Smooth muscle cell of the umbilical artery (primary cell): Measurements from ENCODE around the gene MAGIX. TPM values are rescaled to one million over a fixed set of nuclear protein-coding genes. Genes with fewer than 3 reads are reported as not detected.

ENCODE experiments used
- total RNA-seq: library from RNA; depleted of rRNA; stranded (reverse); fragments of >200 nt; gene quantifications from 2 replicates; pipeline ENCODE4 v1.2.3, GENCODE V29; 2014

The MAGIX gene
- total RNA-seq = 0.55 and 2.7 TPM in 2 replicates

GRCh38 chrX:49162620-49163019, at the start of gene MAGIX:
MAGIX (plus strand) TSS chrX:49162758; CDS start chrX:49162890, 132 bp downstream.

GRCh38 chrX:49171752-49172279, 9.3 kb downstream of the MAGIX start, which contains the start of gene PLP2:
PLP2 (plus strand) TSS chrX:49171898; CDS start chrX:49172001, 103 bp downstream.

GRCh38 chrX:49186125-49187027, 23.8 kb downstream of the MAGIX start, which contains the start of gene PRICKLE3:
PRICKLE3 (minus strand) TSS chrX:49186373; CDS start chrX:49186297, 76 bp downstream.

GRCh38 chrX:49199906-49200771, 37.6 kb downstream of the MAGIX start, which contains the start of gene SYP:
SYP (minus strand) TSS chrX:49200193; CDS start chrX:49200186, 7 bp downstream.

Other genes with a start within 250 kb of the MAGIX start
- gene PIM2, start 243.7 kb upstream of the MAGIX start, total RNA-seq = 6.8 and 9.5 TPM in 2 replicates
- gene OTUD5, start 205.2 kb upstream of the MAGIX start, total RNA-seq = 38.0 and 50.4 TPM in 2 replicates
- 0.89 and 2.6 TPM in 2 replicates for gene KCND1, start 190.9 kb upstream of the MAGIX start, total RNA-seq
- 21.1 and 28.7 TPM in 2 replicates for gene GRIPAP1, start 160.5 kb upstream of the MAGIX start, total RNA-seq
- 25.8 and 55.0 TPM in 2 replicates for gene TFE3, start 119.4 kb upstream of the MAGIX start, total RNA-seq
- gene CCDC120, start 103.8 kb upstream of the MAGIX start, total RNA-seq = 0.30 and 0.65 TPM in 2 replicates
- gene PRAF2, start 88.8 kb upstream of the MAGIX start, total RNA-seq = 10.4 and 19.3 TPM in 2 replicates
- 20.5 and 21.2 TPM in 2 replicates for gene WDR45, start 82.9 kb upstream of the MAGIX start, total RNA-seq
- 13.7 and 18.1 TPM in 2 replicates for gene GPKOW, start 39.0 kb upstream of the MAGIX start, total RNA-seq
- 4.8 and 10.5 TPM in 2 replicates for gene PLP2, start 9.1 kb downstream of the MAGIX start, total RNA-seq
- 9.8 and 14.8 TPM in 2 replicates for gene PRICKLE3, start 23.6 kb downstream of the MAGIX start, total RNA-seq
- gene SYP, start 37.4 kb downstream of the MAGIX start, total RNA-seq = 0.30 and 0.32 TPM in 2 replicates
- not detected in 2 replicates for gene CACNA1F, start 70.6 kb downstream of the MAGIX start, total RNA-seq
- gene CCDC22, start 72.7 kb downstream of the MAGIX start, total RNA-seq = 7.1 and 9.6 TPM in 2 replicates
- 0.05 TPM in 1 of 2 replicates, not detected in the other for gene FOXP3, start 102.0 kb downstream of the MAGIX start, total RNA-seq
- 6.1 and 7.1 TPM in 2 replicates for gene PPP1R3F, start 107.0 kb downstream of the MAGIX start, total RNA-seq
- not detected in 2 replicates for gene GAGE10, start 140.9 kb downstream of the MAGIX start, total RNA-seq
- not detected in 2 replicates for gene GAGE12J, start 159.3 kb downstream of the MAGIX start, total RNA-seq
- not detected in 2 replicates for gene GAGE13, start 168.8 kb downstream of the MAGIX start, total RNA-seq